DMS153 treated with DMSO at 0.1 percent for 48 hours (cell line): Measurements from ENCODE around the gene COL17A1.

Source experiments
- DNase-seq: peaks from one replicate; lab custom pipeline; 2025; ENCODE audit not compliant: unreplicated experiment; lab: John Stamatoyannopoulos, UW

Gene COL17A1

GRCh38 chr10:104034401-104035193 lies 51.1 kb downstream of the COL17A1 start:
- DNase-seq = no peak

GRCh38 chr10:104033966-104034365 lies 51.7 kb downstream of the COL17A1 start:
- DNase-seq = no peak

GRCh38 chr10:104033401-104033930 lies 52.2 kb downstream of the COL17A1 start:
- DNase-seq = no peak

GRCh38 chr10:104032144-104032775 lies 53.4 kb downstream of the COL17A1 start:
- DNase-seq = no peak

- DNase-seq = no peak
Measured at GRCh38 chr10:104031631-104032030, 54.0 kb downstream of the COL17A1 start.

- DNase-seq = no peak
Measured at GRCh38 chr10:104029521-104029860, 56.2 kb downstream of the COL17A1 start.

GRCh38 chr10:104028823-104029520 lies 56.7 kb downstream of the COL17A1 start:
- DNase-seq = no peak

- DNase-seq = no peak
Measured at GRCh38 chr10:104028146-104028545, 57.5 kb downstream of the COL17A1 start.

GRCh38 chr10:104026762-104027161 lies 58.9 kb downstream of the COL17A1 start:
- DNase-seq = no peak

- DNase-seq = no peak
Measured at GRCh38 chr10:104025524-104025923, 60.2 kb downstream of the COL17A1 start.

- DNase-seq = no peak
Measured at GRCh38 chr10:104022026-104022425, 63.7 kb downstream of the COL17A1 start.

GRCh38 chr10:104021246-104021645 lies 64.4 kb downstream of the COL17A1 start:
- DNase-seq = no peak

- DNase-seq = no peak
Measured at GRCh38 chr10:104020020-104020419, 65.7 kb downstream of the COL17A1 start.

- no peak for DNase-seq
Measured at GRCh38 chr10:104018471-104018870, 67.2 kb downstream of the COL17A1 start.

- DNase-seq = no peak
Measured at GRCh38 chr10:104016661-104017060, 69.0 kb downstream of the COL17A1 start.

- no peak for DNase-seq
Measured at GRCh38 chr10:104014176-104014575, 71.5 kb downstream of the COL17A1 start.

GRCh38 chr10:104013489-104013888 lies 72.2 kb downstream of the COL17A1 start:
- no peak for DNase-seq

- no peak for DNase-seq
Measured at GRCh38 chr10:104011904-104012303, 73.8 kb downstream of the COL17A1 start.

GRCh38 chr10:104005172-104005863 lies 80.4 kb downstream of the COL17A1 start:
- DNase-seq = no peak

GRCh38 chr10:104002911-104003310 lies 82.8 kb downstream of the COL17A1 start:
- no peak for DNase-seq

GRCh38 chr10:103998805-103999204 lies 86.9 kb downstream of the COL17A1 start:
- DNase-seq = no peak
